ENCODE results near the gene RPL10A. TPM values are rescaled to one million over a fixed set of nuclear protein-coding genes. Genes with fewer than 3 reads are reported as not detected.

Gene RPL10A
- polyA plus RNA-seq, 1 of the 3 experiments (the other 2 are of a cell fraction): 3,548 TPM

GRCh38 chr6:35499372-35499771, 31.2 kb downstream of the RPL10A start:
- Histone ChIP-seq H4K20me1 (ENCODE audit: insufficient read depth) (no peaks in the 10 kb centered on the region; the same call in 1 of the 2 replicates), H3K9me2 (no peaks in the 10 kb centered on the region), H3K4me2 (no peak overlapping the region), H3K79me2 (ENCODE audit: insufficient read depth) (peaks cover 15% of the 10 kb centered on the region; the same call in 1 of the 2 replicates), H2AFZ (ENCODE audit: low read depth) (no peak overlapping the region), H3F3A (replicated peaks; ENCODE audit: insufficient read depth) (no peaks in the 10 kb centered on the region), H3K9me3 (no peaks in the 10 kb centered on the region), H3K4me3 (ENCODE audit: low read depth in 2 of 2, low read length in 1 of 2) (no peak overlapping the region), H3K27ac (ENCODE audit: low read depth in 2 of 2, low read length in 1 of 2) (no peak overlapping the region), H3K9ac (no peak overlapping the region), H3K36me3 (replicated peaks in 1 of 2; ENCODE audit: control insufficient read depth in 1 of 2, insufficient read depth in 2 of 2, low read length in 1 of 2) (no peaks in the 10 kb centered on the region), H3K27me3 (ENCODE audit: insufficient read depth) (no peaks in the 10 kb centered on the region), H3K4me1 (ENCODE audit: control insufficient read depth in 1 of 2, insufficient read depth in 2 of 2, low read depth in 1 of 2, low read length in 1 of 2) (peaks cover 4 to 31% of the 10 kb centered on the region in 2 experiments; a peak in 1 of 4 replicates)
- CTCF ChIA-PET: interaction anchor here (0.8 kb wide), 1 partner anchor 32 kb away, joined by 3 read pairs; no protein-coding TSS in a partner anchor
- no peak for TF ChIP-seq FOSL2 (IDR thresholded peaks at IDR 0.05; ENCODE audit: borderline replicate concordance, low read depth)
- no peak for TF ChIP-seq SIN3A (IDR thresholded peaks at IDR 0.05; ENCODE audit: borderline replicate concordance, low read depth, low read length)
- TF ChIP-seq POLR2AphosphoS5 (IDR thresholded peaks at IDR 0.05; ENCODE audit: low read depth, low read length): no peak
- no peak for TF ChIP-seq ELF1 (IDR thresholded peaks at IDR 0.05)
- no peak for DNase-seq
- WGBS (ENCODE audit: low lambda C conversion rate): 89% methylated on average over 4 of the region's 4 CpGs
- POLR2A ChIA-PET: no interaction called here

- no peak overlapping the region for H3K27ac ChIP-seq (ENCODE audit: low read depth in 2 of 2, low read length in 1 of 2)
- H3K9me3 ChIP-seq: no peaks in the 10 kb centered on the region
- 61% methylated on average over 6 of the region's 6 CpGs for WGBS (ENCODE audit: low lambda C conversion rate)
- no peaks in the 10 kb centered on the region for H3F3A ChIP-seq (replicated peaks; ENCODE audit: insufficient read depth)
- no peak for DNase-seq
- H3K27me3 ChIP-seq (ENCODE audit: insufficient read depth): no peaks in the 10 kb centered on the region
- no peaks in the 10 kb centered on the region for H3K9me2 ChIP-seq
- TF ChIP-seq NRF1 (IDR thresholded peaks at IDR 0.05; ENCODE audit: low read depth, low read length) (no peak), USF1 (IDR thresholded peaks at IDR 0.05; ENCODE audit: borderline replicate concordance, low read depth) (peak; percentile 34; the same call in 1 of the 2 replicates)
- CTCF ChIA-PET: interaction anchor here (1.0 kb wide), 1 partner anchor 236 kb away, joined by 3 read pairs; no protein-coding TSS in a partner anchor
- no peak overlapping the region for H2AFZ ChIP-seq (ENCODE audit: low read depth)
- no peaks in the 10 kb centered on the region for H4K20me1 ChIP-seq (ENCODE audit: insufficient read depth)
- H3K4me2 ChIP-seq: no peak overlapping the region
- no peak overlapping the region for H3K9ac ChIP-seq
- H3K79me2 ChIP-seq (ENCODE audit: insufficient read depth): peaks cover 3% of the 10 kb centered on the region; the same call in 1 of the 2 replicates
- H3K36me3 ChIP-seq (replicated peaks in 1 of 2; ENCODE audit: control insufficient read depth in 1 of 2, insufficient read depth in 2 of 2, low read length in 1 of 2): no peaks in the 10 kb centered on the region
- POLR2A ChIA-PET: no interaction called here
- peaks cover 4 to 21% of the 10 kb centered on the region in 2 experiments; a peak in 1 of 4 replicates for H3K4me1 ChIP-seq (ENCODE audit: control insufficient read depth in 1 of 2, insufficient read depth in 2 of 2, low read depth in 1 of 2, low read length in 1 of 2)
- no peak overlapping the region for H3K4me3 ChIP-seq (ENCODE audit: low read depth in 2 of 2, low read length in 1 of 2)
These were observed 32.6 kb downstream of the RPL10A start for GRCh38 chr6:35500782-35501181.

GRCh38 chr6:35501784-35502183, 33.6 kb downstream of the RPL10A start:
- POLR2A ChIA-PET: no interaction called here
- DNase-seq: no peak
- H3K36me3 ChIP-seq (replicated peaks in 1 of 2; ENCODE audit: control insufficient read depth in 1 of 2, insufficient read depth in 2 of 2, low read length in 1 of 2): no peaks in the 10 kb centered on the region
- no peaks in the 10 kb centered on the region for H3K27me3 ChIP-seq (ENCODE audit: insufficient read depth)
- CTCF ChIA-PET: interaction anchor here (1.0 to 2.0 kb wide), 3 partner anchors 21 to 235 kb away, joined by 3 to 6 read pairs (median 3); no protein-coding TSS in a partner anchor
- no peaks in the 10 kb centered on the region for H4K20me1 ChIP-seq (ENCODE audit: insufficient read depth)
- H3K79me2 ChIP-seq (ENCODE audit: insufficient read depth): no peaks in the 10 kb centered on the region
- H3K9me2 ChIP-seq: no peaks in the 10 kb centered on the region
- no peak overlapping the region for H3K4me2 ChIP-seq
- H3K9ac ChIP-seq: no peak overlapping the region
- no peaks in the 10 kb centered on the region for H3F3A ChIP-seq (replicated peaks; ENCODE audit: insufficient read depth)
- no peak overlapping the region for H3K4me3 ChIP-seq (ENCODE audit: low read depth in 2 of 2, low read length in 1 of 2)
- no peaks in the 10 kb centered on the region for H3K9me3 ChIP-seq
- WGBS (ENCODE audit: low lambda C conversion rate): 96% methylated on average over 2 of the region's 2 CpGs
- no peak overlapping the region for H3K27ac ChIP-seq (ENCODE audit: low read depth in 2 of 2, low read length in 1 of 2)
- H3K4me1 ChIP-seq (ENCODE audit: control insufficient read depth in 1 of 2, insufficient read depth in 2 of 2, low read depth in 1 of 2, low read length in 1 of 2): peaks cover 4 to 18% of the 10 kb centered on the region in 2 experiments; a peak in 1 of 4 replicates
- no peak overlapping the region for H2AFZ ChIP-seq (ENCODE audit: low read depth)
- no peak for TF ChIP-seq TEAD4 (IDR thresholded peaks at IDR 0.05; ENCODE audit: borderline replicate concordance, insufficient read depth)
- no peak for TF ChIP-seq JUND (IDR thresholded peaks at IDR 0.05)
- TF ChIP-seq EP300 (IDR thresholded peaks at IDR 0.05; ENCODE audit: borderline replicate concordance in 1 of 2, low read depth in 1 of 2, low read length in 1 of 2): no peak
- no peak for TF ChIP-seq FOSL2 (IDR thresholded peaks at IDR 0.05; ENCODE audit: borderline replicate concordance, low read depth)
- TF ChIP-seq NRF1 (IDR thresholded peaks at IDR 0.05; ENCODE audit: low read depth, low read length): no peak
- TF ChIP-seq CTCF (IDR thresholded peaks at IDR 0.05): no peak
- TF ChIP-seq ELF1 (IDR thresholded peaks at IDR 0.05): no peak
- TF ChIP-seq RCOR1 (IDR thresholded peaks at IDR 0.05; ENCODE audit: low read length): no peak
- TF ChIP-seq YY1 (IDR thresholded peaks at IDR 0.05; ENCODE audit: low read depth): no peak
- TF ChIP-seq GATA2 (CRISPR knock-in tag; IDR thresholded peaks at IDR 0.05): no peak
- no peak for TF ChIP-seq EZH2phosphoT487 (IDR thresholded peaks at IDR 0.05; ENCODE audit: borderline replicate concordance, low read depth)
- TF ChIP-seq USF1 (IDR thresholded peaks at IDR 0.05; ENCODE audit: borderline replicate concordance, low read depth): no peak
- no peak for TF ChIP-seq GABPA (IDR thresholded peaks at IDR 0.05; ENCODE audit: low read depth)
- TF ChIP-seq MXI1 (IDR thresholded peaks at IDR 0.05; ENCODE audit: low read depth, low read length): no peak
- TF ChIP-seq USF2 (IDR thresholded peaks at IDR 0.05; ENCODE audit: borderline replicate concordance, low read depth, low read length): no peak

Data from SK-N-SH (cell line).